HG03571 (cell line): ENCODE measurements around the gene CDHR1.
"Not testable (repeated sequence)": the region's sequence is repeated elsewhere in the genome, so short reads cannot be mapped to it uniquely, and the experiment has no call there.

Experiments used
- ATAC-seq: cut with Tn5 transposase; IDR thresholded peaks from one replicate; pipeline ENCODE4 v1.9.1; 2021; ENCODE audit not compliant: unreplicated experiment

CDHR1 gene

GRCh38 chr10:84194424-84195043, at the start of gene CDHR1:
Gene CDHR1, plus strand, starts transcription at chr10:84194537. Its CDS starts 224 bp downstream, at chr10:84194761.
- ATAC-seq, result peak; percentile 66

GRCh38 chr10:84147347-84147746, 47.0 kb upstream of the CDHR1 start:
- ATAC-seq, result no peak

- not testable (repeated sequence) for ATAC-seq
Measured at GRCh38 chr10:84148006-84148597, 46.2 kb upstream of the CDHR1 start.

- no peak for ATAC-seq
Measured at GRCh38 chr10:84149854-84150253, 44.5 kb upstream of the CDHR1 start.

GRCh38 chr10:84152769-84153168, 41.6 kb upstream of the CDHR1 start:
- no peak for ATAC-seq

- ATAC-seq, result no peak
Measured at GRCh38 chr10:84155521-84155920, 38.8 kb upstream of the CDHR1 start.

GRCh38 chr10:84156009-84156408, 38.3 kb upstream of the CDHR1 start:
- ATAC-seq, result no peak

GRCh38 chr10:84156768-84157167, 37.6 kb upstream of the CDHR1 start:
- no peak for ATAC-seq

- ATAC-seq, result no peak
Measured at GRCh38 chr10:84158061-84158460, 36.3 kb upstream of the CDHR1 start.

- ATAC-seq, result no peak
Measured at GRCh38 chr10:84158550-84158949, 35.8 kb upstream of the CDHR1 start.

GRCh38 chr10:84159076-84159685, 35.2 kb upstream of the CDHR1 start:
- ATAC-seq, result no peak

- ATAC-seq, result no peak
Measured at GRCh38 chr10:84160663-84161362, 33.5 kb upstream of the CDHR1 start.

- no peak for ATAC-seq
Measured at GRCh38 chr10:84163996-84164395, 30.3 kb upstream of the CDHR1 start.

GRCh38 chr10:84164442-84164841, 29.9 kb upstream of the CDHR1 start:
- ATAC-seq, result no peak

GRCh38 chr10:84166620-84167288, 27.6 kb upstream of the CDHR1 start:
- ATAC-seq, result peak; percentile 41

GRCh38 chr10:84167289-84167653, 27.1 kb upstream of the CDHR1 start:
- ATAC-seq, result peak; percentile 11

- not testable (repeated sequence) for ATAC-seq
Measured at GRCh38 chr10:84168382-84168781, 26.0 kb upstream of the CDHR1 start.

- ATAC-seq, result not testable (repeated sequence)
Measured at GRCh38 chr10:84171237-84171636, 23.1 kb upstream of the CDHR1 start.

GRCh38 chr10:84171700-84172466, 22.5 kb upstream of the CDHR1 start:
- ATAC-seq, result peak; percentile 35

- ATAC-seq, result peak; percentile 47
Measured at GRCh38 chr10:84172467-84173356, 21.6 kb upstream of the CDHR1 start.
